ENCODE measurements around the gene NFKB2.

Gene NFKB2

GRCh38 chr10:102403115-102403514, 7.6 kb downstream of the NFKB2 start:
- no peak for TF ChIP-seq CTCF (IDR thresholded peaks at IDR 0.05; ENCODE audit: low read depth, low read length, missing control alignments)
- no peak for DNase-seq (ENCODE audit: extremely low read depth, low read depth)
- no peak overlapping the region for H3K4me3 ChIP-seq (replicated peaks; ENCODE audit: low read depth, low read length)

- no peak overlapping the region for H3K4me3 ChIP-seq (replicated peaks; ENCODE audit: low read depth, low read length)
- DNase-seq (ENCODE audit: extremely low read depth, low read depth) = no peak
- TF ChIP-seq CTCF (IDR thresholded peaks at IDR 0.05; ENCODE audit: low read depth, low read length, missing control alignments) = no peak
Observed at GRCh38 chr10:102404361-102405107, 9.0 kb downstream of the NFKB2 start.

GRCh38 chr10:102405108-102405571, 9.6 kb downstream of the NFKB2 start:
- no peak overlapping the region for H3K4me3 ChIP-seq (replicated peaks; ENCODE audit: low read depth, low read length)
- DNase-seq (ENCODE audit: extremely low read depth, low read depth) = no peak
- no peak for TF ChIP-seq CTCF (IDR thresholded peaks at IDR 0.05; ENCODE audit: low read depth, low read length, missing control alignments)

- DNase-seq (ENCODE audit: extremely low read depth, low read depth) = no peak
- no peak for TF ChIP-seq CTCF (IDR thresholded peaks at IDR 0.05; ENCODE audit: low read depth, low read length, missing control alignments)
- H3K4me3 ChIP-seq (replicated peaks; ENCODE audit: low read depth, low read length) = no peak overlapping the region
Observed at GRCh38 chr10:102405632-102406031, 10.1 kb downstream of the NFKB2 start.

- no peak for TF ChIP-seq CTCF (IDR thresholded peaks at IDR 0.05; ENCODE audit: low read depth, low read length, missing control alignments)
- DNase-seq (ENCODE audit: extremely low read depth, low read depth) = no peak
- no peak overlapping the region for H3K4me3 ChIP-seq (replicated peaks; ENCODE audit: low read depth, low read length)
Observed at GRCh38 chr10:102406815-102407214, 11.3 kb downstream of the NFKB2 start.

GRCh38 chr10:102407425-102408130, 12.1 kb downstream of the NFKB2 start:
- DNase-seq (ENCODE audit: extremely low read depth, low read depth) = no peak
- no peak for TF ChIP-seq CTCF (IDR thresholded peaks at IDR 0.05; ENCODE audit: low read depth, low read length, missing control alignments)
- H3K4me3 ChIP-seq (replicated peaks; ENCODE audit: low read depth, low read length) = no peak overlapping the region

All from HFF-Myc (cell line).